ENCODE data around the gene ELMO1. TPM values are rescaled to one million over a fixed set of nuclear protein-coding genes. Genes with fewer than 3 reads are reported as not detected.

ELMO1 gene
- total and polyA plus RNA-seq, 4 donors = 10.1 to 183 (median 34.4) TPM

DNA sequence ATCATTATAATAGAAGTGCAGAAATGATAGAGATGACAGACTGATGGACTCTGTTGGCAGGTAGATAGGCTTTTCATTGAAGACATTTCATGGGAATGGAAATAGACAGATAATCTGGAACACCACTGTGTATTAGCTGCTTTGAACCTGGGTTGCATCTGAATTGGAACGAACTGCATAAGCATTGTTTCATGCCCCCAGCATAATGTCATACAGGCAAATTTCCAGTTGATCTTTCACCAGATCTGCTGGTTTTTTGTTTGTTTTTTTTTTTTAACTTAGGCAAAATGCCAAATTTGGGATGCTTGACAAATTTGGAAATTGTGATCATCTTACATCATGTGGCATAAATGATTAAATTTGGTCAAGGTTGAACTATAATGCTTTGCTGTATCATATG, 552.2 kb downstream of the ELMO1 start:
- Histone ChIP-seq H3K9me3 (ENCODE audit: control insufficient read depth in 4 of 4, insufficient read depth in 3 of 4, low read length in 3 of 4) (peaks cover 0 to 3% (median 0%) of the 10 kb centered on the region in 4 donors), H3K9ac (ENCODE audit: insufficient read depth in 1 of 2, low read length in 2 of 2) (no peak overlapping the region), H3K27ac (ENCODE audit: low read depth in 1 of 2, low read length in 1 of 2) (no peak overlapping the region), H3K4me3 (no peak overlapping the region), H3K36me3 (ENCODE audit: control insufficient read depth in 4 of 4, insufficient read depth in 4 of 4, low read length in 4 of 4) (no peaks in the 10 kb centered on the region), H3K27me3 (ENCODE audit: control insufficient read depth in 3 of 3, insufficient read depth in 3 of 3, low read length in 2 of 3) (no peaks in the 10 kb centered on the region), H3K4me1 (ENCODE audit: control insufficient read depth in 5 of 5, insufficient read depth in 5 of 5, low read length in 5 of 5) (peaks cover 0 to 5% (median 0%) of the 10 kb centered on the region in 5 donors)
- DNase-seq (no peak), ATAC-seq (ENCODE audit: insufficient read depth, low FRiP score) (no peak)
- WGBS, 2 donors = 87 to 96% methylated on average over 1 of the region's 1 CpG
- TF ChIP-seq, protein P1, sequence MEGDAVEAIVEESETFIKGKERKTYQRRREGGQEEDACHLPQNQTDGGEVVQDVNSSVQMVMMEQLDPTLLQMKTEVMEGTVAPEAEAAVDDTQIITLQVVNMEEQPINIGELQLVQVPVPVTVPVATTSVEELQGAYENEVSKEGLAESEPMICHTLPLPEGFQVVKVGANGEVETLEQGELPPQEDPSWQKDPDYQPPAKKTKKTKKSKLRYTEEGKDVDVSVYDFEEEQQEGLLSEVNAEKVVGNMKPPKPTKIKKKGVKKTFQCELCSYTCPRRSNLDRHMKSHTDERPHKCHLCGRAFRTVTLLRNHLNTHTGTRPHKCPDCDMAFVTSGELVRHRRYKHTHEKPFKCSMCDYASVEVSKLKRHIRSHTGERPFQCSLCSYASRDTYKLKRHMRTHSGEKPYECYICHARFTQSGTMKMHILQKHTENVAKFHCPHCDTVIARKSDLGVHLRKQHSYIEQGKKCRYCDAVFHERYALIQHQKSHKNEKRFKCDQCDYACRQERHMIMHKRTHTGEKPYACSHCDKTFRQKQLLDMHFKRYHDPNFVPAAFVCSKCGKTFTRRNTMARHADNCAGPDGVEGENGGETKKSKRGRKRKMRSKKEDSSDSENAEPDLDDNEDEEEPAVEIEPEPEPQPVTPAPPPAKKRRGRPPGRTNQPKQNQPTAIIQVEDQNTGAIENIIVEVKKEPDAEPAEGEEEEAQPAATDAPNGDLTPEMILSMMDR (IDR thresholded peaks at IDR 0.05; ENCODE audit: control extremely low read depth, extremely low read depth) = no peak

DNA sequence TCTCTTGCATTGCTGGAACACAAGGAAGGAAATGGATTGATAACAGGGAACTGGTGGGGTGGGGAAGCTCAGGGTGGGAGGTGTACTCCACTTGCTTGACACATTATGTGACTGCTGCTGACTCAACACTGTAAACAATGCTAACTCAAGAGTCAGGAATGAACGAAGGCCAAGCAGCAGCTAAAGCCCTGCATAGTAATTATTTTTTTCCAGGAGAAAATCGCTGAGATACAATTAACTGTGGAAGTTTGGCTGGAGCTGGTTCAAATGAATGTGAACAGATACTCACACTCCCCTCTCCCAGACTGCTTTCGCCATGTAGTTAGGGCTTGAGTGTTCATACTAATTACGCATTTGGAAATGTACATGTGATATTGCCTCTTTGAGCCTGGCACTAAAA, 553.5 kb downstream of the ELMO1 start:
- no peak overlapping the region for H3K27ac ChIP-seq (ENCODE audit: low read depth in 1 of 2, low read length in 1 of 2)
- no peaks in the 10 kb centered on the region for H3K27me3 ChIP-seq (ENCODE audit: control insufficient read depth in 3 of 3, insufficient read depth in 3 of 3, low read length in 2 of 3)
- DNase-seq (peak in 1 of 3 donors; percentile 17), ATAC-seq (ENCODE audit: insufficient read depth, low FRiP score) (no peak)
- TF ChIP-seq, protein P1 (IDR thresholded peaks at IDR 0.05; ENCODE audit: control extremely low read depth, extremely low read depth) = no peak
- no peak overlapping the region for H3K4me3 ChIP-seq
- H3K9me3 ChIP-seq (ENCODE audit: control insufficient read depth in 4 of 4, insufficient read depth in 3 of 4, low read length in 3 of 4) = peaks cover 0 to 3% (median 0%) of the 10 kb centered on the region in 4 donors
- peaks cover 0 to 4% (median 0%) of the 10 kb centered on the region in 4 donors for H3K36me3 ChIP-seq (ENCODE audit: control insufficient read depth in 4 of 4, insufficient read depth in 4 of 4, low read length in 4 of 4)
- no peak overlapping the region for H3K9ac ChIP-seq (ENCODE audit: insufficient read depth in 1 of 2, low read length in 2 of 2)
- WGBS, 2 donors = 85 to 94% methylated on average over 4 of the region's 4 CpGs
- H3K4me1 ChIP-seq (ENCODE audit: control insufficient read depth in 5 of 5, insufficient read depth in 5 of 5, low read length in 5 of 5) = peaks cover 0 to 5% (median 0%) of the 10 kb centered on the region in 5 donors

DNA sequence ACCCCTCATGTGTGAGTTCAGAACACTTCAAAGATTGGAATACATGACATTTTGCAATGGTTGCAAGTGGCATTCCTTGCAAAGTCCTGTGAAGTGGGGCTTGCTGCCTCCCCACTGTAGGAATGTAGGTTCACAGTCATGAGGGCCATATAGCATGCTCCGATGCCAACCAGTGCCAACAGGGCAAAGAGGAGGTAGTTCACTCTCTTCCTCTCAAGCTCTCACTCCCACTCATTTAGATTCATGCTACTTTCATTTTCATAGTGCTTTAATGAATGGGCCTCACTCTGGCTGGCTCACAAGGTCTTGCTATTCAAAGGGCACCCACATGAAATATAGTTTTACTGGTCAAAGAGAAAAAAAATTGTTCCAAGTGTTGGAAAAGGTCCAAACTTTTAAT, 554.5 kb downstream of the ELMO1 start:
- 78 to 91% methylated on average over 1 of the region's 1 CpG for WGBS, 2 donors
- Histone ChIP-seq H3K4me3 (no peak overlapping the region), H3K36me3 (ENCODE audit: control insufficient read depth in 4 of 4, insufficient read depth in 4 of 4, low read length in 4 of 4) (peaks cover 0 to 4% (median 0%) of the 10 kb centered on the region in 4 donors), H3K27me3 (ENCODE audit: control insufficient read depth in 3 of 3, insufficient read depth in 3 of 3, low read length in 2 of 3) (no peaks in the 10 kb centered on the region), H3K4me1 (ENCODE audit: control insufficient read depth in 5 of 5, insufficient read depth in 5 of 5, low read length in 5 of 5) (peaks cover 0 to 5% (median 0%) of the 10 kb centered on the region in 5 donors), H3K9ac (ENCODE audit: insufficient read depth in 1 of 2, low read length in 2 of 2) (no peak overlapping the region), H3K9me3 (ENCODE audit: control insufficient read depth in 4 of 4, insufficient read depth in 3 of 4, low read length in 3 of 4) (peaks cover 0 to 3% (median 0%) of the 10 kb centered on the region in 4 donors), H3K27ac (ENCODE audit: low read depth in 1 of 2, low read length in 1 of 2) (no peak overlapping the region)
- ATAC-seq (ENCODE audit: insufficient read depth, low FRiP score) (no peak), DNase-seq (no peak)
- TF ChIP-seq, protein P1 (IDR thresholded peaks at IDR 0.05; ENCODE audit: control extremely low read depth, extremely low read depth) = no peak

DNA sequence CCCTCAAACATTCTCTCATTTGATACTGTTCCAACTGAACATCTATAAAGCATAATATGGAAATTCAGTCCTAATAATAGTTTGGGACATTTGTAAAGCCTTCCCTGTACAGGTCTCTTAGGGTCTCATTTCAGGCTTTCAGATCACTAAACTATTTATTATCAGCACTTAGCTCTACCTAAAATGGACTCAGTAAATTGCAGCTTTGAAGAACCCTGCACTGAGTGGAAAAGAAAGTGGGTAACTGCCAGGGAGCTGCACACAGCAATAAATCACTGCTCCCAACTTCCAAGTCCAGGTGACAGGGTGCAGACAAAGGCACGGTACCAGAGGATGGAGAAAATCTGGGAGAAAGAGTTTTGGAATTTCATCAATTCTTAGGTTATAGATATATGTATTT, 559.5 kb downstream of the ELMO1 start:
- 78 to 86% methylated on average over 1 of the region's 1 CpG for WGBS, 2 donors
- Histone ChIP-seq H3K4me1 (ENCODE audit: control insufficient read depth in 5 of 5, insufficient read depth in 5 of 5, low read length in 5 of 5) (peaks cover 0 to 3% (median 0%) of the 10 kb centered on the region in 5 donors), H3K4me3 (no peak overlapping the region), H3K9me3 (ENCODE audit: control insufficient read depth in 4 of 4, insufficient read depth in 3 of 4, low read length in 3 of 4) (no peaks in the 10 kb centered on the region), H3K36me3 (ENCODE audit: control insufficient read depth in 4 of 4, insufficient read depth in 4 of 4, low read length in 4 of 4) (peaks cover 0 to 10% (median 2%) of the 10 kb centered on the region in 4 donors), H3K9ac (ENCODE audit: insufficient read depth in 1 of 2, low read length in 2 of 2) (no peak overlapping the region), H3K27me3 (ENCODE audit: control insufficient read depth in 3 of 3, insufficient read depth in 3 of 3, low read length in 2 of 3) (no peaks in the 10 kb centered on the region), H3K27ac (ENCODE audit: low read depth in 1 of 2, low read length in 1 of 2) (no peak overlapping the region)
- TF ChIP-seq, protein P1 (IDR thresholded peaks at IDR 0.05; ENCODE audit: control extremely low read depth, extremely low read depth) = no peak
- ATAC-seq (ENCODE audit: insufficient read depth, low FRiP score) = no peak
- DNase-seq = no peak

All from lung (tissue), 12 donors.